GM12864 (cell line): ENCODE results near the gene CD40.

Source experiments
- DNase-seq: peaks from one replicate; pipeline ENCODE4 v3.0.0-alpha.2; 2011; ENCODE audit warnings: low read depth
- H3K4me3 ChIP-seq: 2 replicates; pipeline ENCODE4 v1.5.1; 2011; ENCODE audit warnings: mild to moderate bottlenecking, low read depth, low read length, control low read depth
- TF ChIP-seq, protein P1 (sequence below): IDR thresholded peaks from 2 replicates; pipeline ENCODE4 v1.5.1; 2011; ENCODE audit warnings: low read depth, mild to moderate bottlenecking, moderate library complexity, low read length, control low read depth, inconsistent platforms; ENCODE audit errors: missing control alignments

CD40 gene

DNA sequence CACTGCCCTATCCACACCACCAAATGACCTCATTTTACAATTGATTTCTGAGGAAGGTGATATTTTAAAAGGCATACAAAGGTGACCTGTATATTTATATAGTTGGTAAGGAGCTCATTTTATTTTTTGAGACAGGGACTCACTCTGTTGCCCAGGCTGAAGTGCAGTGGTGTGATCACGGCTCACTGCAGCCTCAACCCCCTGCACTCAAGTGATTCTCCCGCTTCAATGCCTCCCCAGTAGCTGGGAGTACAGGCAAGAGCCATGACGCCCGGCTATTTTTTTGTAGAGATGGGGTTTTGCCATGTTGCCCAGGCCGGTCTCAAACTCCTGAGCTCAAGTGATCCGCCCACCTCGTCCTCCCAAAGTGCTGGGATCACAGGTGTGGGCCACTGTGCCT is 41.3 kb upstream of the CD40 start:
- DNase-seq, result no peak
- no peak overlapping the region for H3K4me3 ChIP-seq
- TF ChIP-seq, protein P1, sequence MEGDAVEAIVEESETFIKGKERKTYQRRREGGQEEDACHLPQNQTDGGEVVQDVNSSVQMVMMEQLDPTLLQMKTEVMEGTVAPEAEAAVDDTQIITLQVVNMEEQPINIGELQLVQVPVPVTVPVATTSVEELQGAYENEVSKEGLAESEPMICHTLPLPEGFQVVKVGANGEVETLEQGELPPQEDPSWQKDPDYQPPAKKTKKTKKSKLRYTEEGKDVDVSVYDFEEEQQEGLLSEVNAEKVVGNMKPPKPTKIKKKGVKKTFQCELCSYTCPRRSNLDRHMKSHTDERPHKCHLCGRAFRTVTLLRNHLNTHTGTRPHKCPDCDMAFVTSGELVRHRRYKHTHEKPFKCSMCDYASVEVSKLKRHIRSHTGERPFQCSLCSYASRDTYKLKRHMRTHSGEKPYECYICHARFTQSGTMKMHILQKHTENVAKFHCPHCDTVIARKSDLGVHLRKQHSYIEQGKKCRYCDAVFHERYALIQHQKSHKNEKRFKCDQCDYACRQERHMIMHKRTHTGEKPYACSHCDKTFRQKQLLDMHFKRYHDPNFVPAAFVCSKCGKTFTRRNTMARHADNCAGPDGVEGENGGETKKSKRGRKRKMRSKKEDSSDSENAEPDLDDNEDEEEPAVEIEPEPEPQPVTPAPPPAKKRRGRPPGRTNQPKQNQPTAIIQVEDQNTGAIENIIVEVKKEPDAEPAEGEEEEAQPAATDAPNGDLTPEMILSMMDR, result no peak

DNA sequence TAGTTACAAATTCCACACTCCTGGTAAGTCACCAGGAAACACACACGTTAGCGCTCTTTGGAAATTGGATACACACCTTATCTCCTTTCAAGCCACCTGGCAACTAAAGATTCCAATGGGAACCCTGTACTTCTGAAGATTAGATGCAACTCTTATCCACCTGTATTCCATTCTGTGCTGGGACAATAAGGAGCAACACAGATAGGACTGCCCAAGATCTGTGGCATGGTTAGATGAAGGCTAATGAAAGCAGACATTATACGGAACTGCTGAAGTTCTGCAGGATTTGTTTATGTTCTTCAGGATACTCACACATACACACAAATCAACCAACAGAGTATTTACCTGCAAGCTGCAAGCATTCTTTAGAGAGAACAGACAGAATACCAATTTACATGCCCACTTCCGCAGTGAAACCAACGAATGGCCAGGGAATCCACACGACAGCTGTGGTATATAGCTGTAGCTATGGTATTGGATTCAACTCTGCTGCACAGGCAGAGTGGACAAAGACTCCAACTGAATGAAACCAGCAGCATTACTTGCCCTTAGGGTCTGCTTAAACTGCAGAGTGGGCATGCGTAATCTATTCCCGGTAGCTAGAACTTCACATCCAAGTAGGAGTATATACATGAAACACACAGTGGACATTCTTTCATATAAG is 40.3 kb upstream of the CD40 start:
- TF ChIP-seq, protein P1, result no peak
- H3K4me3 ChIP-seq, result no peak overlapping the region
- no peak for DNase-seq

DNA sequence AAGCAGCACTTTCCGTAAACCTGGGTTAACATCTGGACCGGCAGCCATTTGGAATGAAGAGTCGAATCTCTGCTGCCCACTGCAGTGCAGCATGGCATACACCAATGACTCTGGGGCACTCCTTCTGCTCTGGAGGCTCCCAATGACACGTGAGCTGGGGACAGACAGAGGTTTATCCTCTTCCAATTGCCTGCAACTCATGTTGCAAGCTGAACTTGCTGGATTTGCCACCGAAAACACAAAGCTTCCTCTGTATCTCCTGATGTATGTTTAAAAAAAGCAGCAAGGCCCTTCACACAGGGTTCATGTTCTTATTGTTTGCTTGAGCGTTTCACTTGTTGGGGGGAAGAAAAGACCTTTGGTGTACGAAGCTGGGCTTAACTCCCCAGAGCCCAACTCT is 39.2 kb upstream of the CD40 start:
- H3K4me3 ChIP-seq, result no peak overlapping the region
- TF ChIP-seq, protein P1, result no peak
- no peak for DNase-seq

DNA sequence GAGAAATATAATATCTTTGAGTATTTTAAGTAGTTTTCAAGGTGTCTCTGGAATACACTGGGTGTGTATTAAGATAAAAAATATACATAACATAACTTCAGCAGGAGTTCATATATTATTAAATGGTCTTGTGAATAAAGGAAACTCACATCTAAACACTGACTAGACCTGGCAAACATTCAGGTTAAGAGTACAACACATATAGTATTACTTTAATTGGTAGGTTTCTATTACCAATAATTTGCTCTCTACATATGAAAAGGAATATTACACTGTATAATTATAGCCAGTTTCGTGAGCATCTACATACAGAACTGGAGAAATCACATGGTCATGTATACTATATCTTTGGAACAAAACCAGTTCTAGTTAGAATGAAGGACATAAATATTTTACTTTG is 37.0 kb upstream of the CD40 start:
- TF ChIP-seq, protein P1, result no peak
- H3K4me3 ChIP-seq, result no peak overlapping the region
- no peak for DNase-seq

DNA sequence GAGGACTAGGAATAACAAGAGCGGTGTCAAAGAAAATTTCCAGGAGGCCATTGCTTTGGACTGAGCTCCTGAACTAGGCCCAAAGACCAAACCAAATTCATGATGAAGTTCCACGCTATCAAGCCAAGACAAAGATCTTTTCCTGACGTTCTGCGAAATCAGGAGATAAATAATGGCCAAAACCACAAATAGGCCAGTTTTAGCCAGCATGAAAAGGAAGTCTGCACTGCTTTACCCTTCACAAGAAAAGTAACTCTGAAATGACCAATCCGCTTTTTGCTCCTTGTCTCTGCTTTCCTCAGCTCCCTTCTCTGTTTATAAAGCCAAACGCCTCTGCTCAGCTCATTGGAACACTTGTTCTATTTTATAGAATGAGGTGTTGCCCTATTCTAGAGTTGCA is 35.0 kb upstream of the CD40 start:
- no peak for DNase-seq
- TF ChIP-seq, protein P1, result no peak
- no peak overlapping the region for H3K4me3 ChIP-seq

DNA sequence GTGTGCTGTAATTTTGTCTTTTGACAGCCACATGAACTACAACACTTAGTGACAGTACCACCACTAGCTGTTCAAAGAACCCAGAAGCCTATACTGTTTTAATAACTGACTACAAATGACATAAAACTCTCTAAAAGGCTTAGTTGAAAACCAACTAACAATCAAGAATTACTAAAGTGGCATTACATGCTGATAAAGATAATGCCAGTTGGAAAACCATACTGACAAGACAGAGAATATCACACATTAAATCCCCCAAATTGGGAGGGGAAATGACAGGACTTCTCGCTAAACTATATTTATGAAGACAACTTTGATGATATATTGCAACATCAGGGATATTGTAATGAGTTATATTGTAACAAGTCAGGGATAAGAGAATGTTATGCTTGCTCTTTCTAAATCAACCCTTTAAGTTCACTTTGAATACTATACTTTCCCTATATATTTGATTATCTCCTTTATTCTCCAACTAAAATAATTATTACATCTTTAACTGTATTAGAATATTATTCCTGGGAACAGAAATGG is 34.5 kb upstream of the CD40 start:
- no peak overlapping the region for H3K4me3 ChIP-seq
- TF ChIP-seq, protein P1, result no peak
- no peak for DNase-seq

DNA sequence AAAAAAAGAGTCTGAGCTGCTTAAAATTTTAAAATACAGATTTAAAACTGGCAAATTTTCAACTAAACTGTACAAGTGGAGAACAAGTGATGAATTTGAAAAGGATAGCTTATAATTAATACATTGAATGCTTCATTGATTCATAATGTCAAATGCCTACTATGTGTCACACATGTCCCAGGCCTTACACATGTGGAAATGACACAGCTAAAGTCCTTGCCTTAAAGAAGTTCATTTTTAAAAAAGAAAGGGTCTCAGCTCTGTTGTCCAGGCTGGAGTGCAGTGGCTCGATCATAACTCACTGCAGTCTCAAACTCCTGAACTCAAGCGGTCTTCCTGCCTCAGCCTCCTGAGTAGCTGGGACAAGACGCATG is 33.3 kb upstream of the CD40 start:
- TF ChIP-seq, protein P1, result no peak
- no peak for DNase-seq
- H3K4me3 ChIP-seq, result no peak overlapping the region
